HUDEP-2 (cell line): Measurements from ENCODE around the gene FCRLA.
A peak's percentile ranks its signal among the peaks of the same experiment; 100 is the strongest.
"Not testable (repeated sequence)": the region's sequence is repeated elsewhere in the genome, so short reads cannot be mapped to it uniquely, and the experiment has no call there.

Experiments used
- DNase-seq, 76 experiments: peaks; one replicate each; lab custom pipeline; 2025; ENCODE audit not compliant: unreplicated experiment in 76 of 76; lab: John Stamatoyannopoulos, UW

Gene FCRLA

DNA sequence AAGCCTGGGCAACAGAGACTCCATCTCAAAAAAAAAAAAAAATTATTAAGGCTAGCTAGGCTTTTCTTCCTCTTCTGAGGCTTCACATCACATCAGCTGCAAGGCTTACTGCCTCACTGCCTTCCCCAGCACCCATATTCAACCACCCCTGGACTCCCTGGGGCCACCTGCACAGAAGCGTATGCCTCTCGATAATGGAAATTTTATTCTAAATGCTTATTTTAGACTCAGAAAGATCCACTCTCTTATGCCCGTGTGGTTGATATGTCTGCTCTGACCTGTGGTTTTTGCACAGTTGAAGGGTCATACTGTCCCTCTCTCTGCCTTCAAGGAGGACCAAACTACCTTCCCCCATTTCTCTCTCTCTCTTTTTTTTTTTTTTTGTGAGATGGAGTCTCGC lies 1.5 kb upstream of the FCRLA start:
- no peak for DNase-seq

DNA sequence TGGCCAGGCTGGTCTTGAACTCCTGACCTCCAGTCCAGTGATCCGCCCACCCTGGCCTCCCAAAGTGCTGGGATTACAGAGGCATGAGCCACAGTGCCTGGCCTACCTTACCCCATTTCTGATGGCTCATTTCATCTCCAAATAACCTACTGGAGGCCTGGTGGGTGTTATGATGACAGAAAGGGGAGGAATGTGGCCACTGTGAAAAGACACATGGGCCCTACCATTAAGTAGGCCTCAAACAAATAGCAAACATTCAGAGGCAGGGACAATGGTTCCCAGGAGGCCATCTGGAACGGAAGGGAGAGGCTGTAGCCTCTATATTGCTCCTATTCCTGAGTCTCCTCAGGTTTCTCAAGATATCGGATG lies 932 bp upstream of the FCRLA start:
- no peak for DNase-seq

GRCh38 chr1:161707503-161707902 lies 474 bp downstream of the FCRLA start:
- no peak for DNase-seq

- no peak for DNase-seq
These were observed 2.3 kb downstream of the FCRLA start for GRCh38 chr1:161709373-161709772.

GRCh38 chr1:161710560-161710959 lies 3.5 kb downstream of the FCRLA start:
- DNase-seq = no peak

DNA sequence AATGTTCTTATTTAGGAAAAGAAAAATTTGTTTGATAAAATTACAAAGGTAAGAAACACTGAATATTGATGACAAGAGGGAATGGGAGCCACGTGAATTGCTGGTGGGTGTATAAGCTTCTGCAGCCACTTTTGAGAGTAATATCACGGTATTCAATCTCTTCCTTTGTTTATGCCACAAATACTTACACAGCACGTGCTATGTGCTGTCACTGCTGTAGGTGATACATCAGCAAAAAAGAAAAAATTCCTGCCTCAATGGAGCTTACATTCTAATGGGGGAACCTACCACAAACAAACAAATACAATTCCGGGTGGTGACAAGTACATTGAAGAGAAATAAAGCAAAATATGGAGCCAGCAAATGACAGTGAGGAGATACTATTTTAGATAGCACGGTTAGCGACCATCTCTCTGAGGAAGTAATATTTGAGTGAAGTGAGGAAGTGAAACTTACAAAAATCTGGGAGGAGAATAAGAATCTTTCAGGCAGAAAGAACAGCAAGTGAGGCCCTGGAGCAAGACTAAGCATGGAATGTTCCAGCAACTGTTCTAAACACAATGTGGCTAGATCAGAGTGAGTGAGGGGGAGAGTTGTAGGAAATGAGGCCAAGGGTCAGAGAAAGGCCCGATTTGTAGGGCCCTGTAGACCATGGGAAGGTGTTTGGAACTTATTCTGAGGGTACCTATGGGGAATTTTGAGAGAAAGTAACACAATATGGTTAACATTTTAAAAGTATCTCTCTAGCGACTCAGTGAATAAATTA lies 11.7 kb downstream of the FCRLA start:
- no peak for DNase-seq

GRCh38 chr1:161719325-161719611 lies 12.2 kb downstream of the FCRLA start:
- no peak for DNase-seq

DNA sequence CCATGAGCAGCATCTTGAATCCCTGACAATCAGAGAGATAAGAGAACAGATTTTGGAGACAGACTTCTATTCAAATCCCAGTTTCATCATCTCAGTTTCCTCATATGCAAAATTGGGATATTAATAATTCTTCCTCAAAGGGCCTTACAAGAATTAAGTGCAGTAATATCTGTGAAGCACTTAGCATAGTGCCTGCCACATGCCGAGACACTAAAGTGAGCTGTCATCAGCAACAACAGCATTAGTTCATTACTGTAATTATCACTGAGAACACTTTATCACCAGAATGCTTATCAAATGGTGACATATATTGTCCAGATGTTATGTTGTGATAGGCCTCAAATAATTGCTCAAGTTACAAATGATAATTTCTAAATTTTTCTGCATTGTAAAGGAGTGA lies 13.4 kb downstream of the FCRLA start:
- DNase-seq = peak in 1 of 76 experiments; percentile 29

DNA sequence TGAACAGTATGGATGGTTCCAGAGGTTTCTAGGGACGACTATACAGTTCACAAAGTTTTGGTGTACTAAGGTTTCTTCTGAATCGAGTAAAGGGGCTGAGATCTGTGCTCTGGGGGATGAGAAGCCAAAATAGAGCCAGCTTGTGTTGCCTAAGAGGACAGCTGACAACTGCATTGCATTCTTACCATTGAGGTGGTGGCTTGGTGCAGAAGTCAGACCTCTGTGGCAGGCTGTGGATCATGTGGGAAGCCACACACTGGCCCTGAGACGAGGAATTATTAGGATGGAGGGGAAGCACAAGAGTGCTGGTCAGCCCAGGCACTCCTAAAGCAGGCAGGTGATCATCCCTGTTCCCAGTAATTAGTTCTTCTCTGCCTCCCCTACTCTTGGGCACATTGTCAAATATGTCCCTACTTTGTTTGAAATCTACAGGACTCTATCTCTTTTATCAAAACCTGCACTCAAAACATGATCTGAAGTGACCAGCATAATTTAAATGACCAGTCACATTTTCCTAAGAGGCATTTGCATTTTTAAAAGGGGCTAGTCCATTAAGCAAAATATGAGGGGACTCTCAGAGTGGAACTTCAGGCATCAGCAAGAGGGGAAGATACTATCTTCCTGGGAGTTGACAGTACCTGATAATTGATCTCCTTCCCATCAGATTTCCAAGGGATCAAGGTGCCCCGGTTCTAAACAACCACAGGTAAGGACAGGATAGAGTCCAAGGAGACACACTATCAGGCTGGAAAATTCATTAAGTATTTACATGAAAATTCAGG lies 14.1 kb downstream of the FCRLA start, which contains the start of gene FCRLB:
Gene FCRLB (plus strand): TSS at position 589 of the 782 bp plus-strand sequence. CDS start 1,129 bp downstream, outside the sequence.
- DNase-seq = peak in 1 of 76 experiments; percentile 17

DNA sequence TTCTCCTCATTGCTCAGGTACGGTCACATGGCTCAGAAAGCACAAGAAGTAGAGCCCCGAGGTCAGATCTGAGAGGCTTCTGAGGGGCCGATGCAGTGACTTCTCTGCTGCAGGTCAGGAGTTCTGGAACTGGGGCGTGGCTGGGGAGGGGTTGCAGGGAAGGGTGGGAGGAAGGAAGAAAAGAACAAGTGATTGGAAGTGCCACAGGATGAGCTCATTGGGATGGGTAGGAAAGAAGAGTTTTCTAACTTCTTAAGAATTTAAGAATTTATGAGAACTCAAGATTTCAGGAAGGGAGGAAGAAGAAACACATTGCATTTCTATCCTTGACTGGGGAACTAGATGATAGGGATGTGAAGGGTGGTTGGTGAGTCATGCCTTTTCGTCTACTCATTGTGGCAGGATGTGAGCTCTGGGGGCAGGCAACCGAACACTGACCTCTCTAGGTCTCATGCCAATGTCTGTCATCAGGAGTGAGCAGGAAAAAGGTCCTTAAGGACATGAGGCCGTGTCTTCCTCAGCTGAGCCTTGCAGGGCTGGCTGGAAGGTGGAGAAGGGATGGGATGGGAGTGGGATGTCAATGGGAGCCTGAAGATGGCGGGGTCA lies 14.8 kb downstream of the FCRLA start:
- DNase-seq = peak in 44 of 76 experiments; percentile 6 to 63 (median 28)

GRCh38 chr1:161722406-161722805 lies 15.4 kb downstream of the FCRLA start:
- DNase-seq = no peak

DNA sequence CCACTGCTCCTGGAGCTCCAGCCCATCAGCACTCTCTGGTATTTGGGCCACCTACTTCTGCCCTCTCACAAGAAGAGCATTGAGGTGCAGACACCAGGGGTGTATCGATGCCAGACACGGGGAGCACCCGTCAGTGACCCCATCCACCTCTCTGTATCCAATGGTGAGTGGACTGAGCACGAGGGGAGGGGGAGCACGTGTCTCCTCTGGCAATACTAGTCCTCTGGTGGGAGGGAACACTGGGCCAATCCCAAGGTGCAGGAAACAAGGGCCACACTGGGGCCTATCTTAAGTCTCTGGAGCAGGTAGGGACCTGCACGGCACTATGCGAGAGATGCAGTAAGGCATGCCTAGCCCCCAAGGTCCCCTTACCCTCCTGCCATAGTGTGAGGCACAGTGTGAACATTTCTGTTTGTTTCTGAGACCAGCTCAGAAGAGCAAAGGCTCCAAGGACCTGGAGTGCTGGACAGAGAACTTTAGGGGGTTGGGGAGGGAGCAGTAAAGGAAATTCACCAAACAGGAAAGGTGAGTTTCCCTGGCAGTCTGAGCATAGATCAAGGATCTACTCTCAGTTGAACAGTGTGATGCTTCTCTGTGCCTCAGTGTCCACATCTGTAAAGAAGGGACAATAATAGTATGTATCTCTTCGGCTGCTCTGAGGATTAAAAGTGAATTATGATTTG lies 16.6 kb downstream of the FCRLA start:
- no peak for DNase-seq

DNA sequence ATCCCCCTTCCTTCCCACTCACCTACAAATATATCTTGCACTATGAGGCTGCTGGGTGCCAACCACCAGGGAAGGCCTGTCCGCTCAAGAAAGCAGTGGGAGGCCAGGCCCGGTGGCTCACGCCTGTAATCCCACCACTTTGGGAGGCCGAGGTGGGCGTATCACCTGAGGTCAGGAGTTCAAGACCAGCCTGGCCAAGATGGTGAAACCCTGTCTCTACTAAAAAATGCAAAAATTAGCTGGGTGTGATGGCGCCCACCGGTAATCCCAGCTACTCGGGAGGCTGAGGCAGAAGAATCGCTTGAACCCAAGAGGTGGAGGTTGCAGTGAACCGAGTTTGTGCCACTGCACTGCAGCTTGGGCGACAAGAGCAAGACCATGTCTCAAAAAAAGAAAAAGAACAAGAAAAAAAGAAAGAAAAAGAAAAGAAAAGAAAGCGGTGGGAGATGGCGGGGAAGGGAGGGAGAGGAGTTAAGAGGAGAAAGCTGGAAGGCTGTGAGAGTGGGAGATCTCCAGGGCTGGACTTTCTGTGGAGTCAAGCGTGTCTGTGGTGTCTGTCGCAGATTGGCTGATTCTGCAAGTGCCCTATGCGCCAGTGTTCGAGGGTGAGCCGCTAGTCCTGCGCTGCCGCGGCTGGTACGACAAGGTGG lies 18.4 kb downstream of the FCRLA start:
- DNase-seq = not testable (repeated sequence)

GRCh38 chr1:161725908-161726472 lies 19.0 kb downstream of the FCRLA start:
- DNase-seq = peak in 43 of 76 experiments; percentile 14 to 84 (median 46)

GRCh38 chr1:161726473-161727255 lies 19.6 kb downstream of the FCRLA start:
- peak in 72 of 76 experiments; percentile 38 to 93 (median 83) for DNase-seq

- DNase-seq = peak in 2 of 76 experiments; percentile 14 to 25
These were observed 20.4 kb downstream of the FCRLA start for GRCh38 chr1:161727256-161727924.

GRCh38 chr1:161728376-161729226 lies 21.6 kb downstream of the FCRLA start:
- DNase-seq = no peak

- no peak for DNase-seq
These were observed 23.1 kb downstream of the FCRLA start for GRCh38 chr1:161730050-161730564.
